ENCODE data around the gene USP11.
A peak's percentile ranks its signal among the peaks of the same experiment; 100 is the strongest.

The USP11 gene

GRCh38 chrX:47189906-47190305 is 42.9 kb upstream of the USP11 start:
- Histone ChIP-seq H3K9me3 (ENCODE audit: severe bottlenecking) (no peaks in the 10 kb centered on the region), H3K4me1 (ENCODE audit: insufficient read depth, poor library complexity, severe bottlenecking) (peaks cover 4% of the 10 kb centered on the region), H3K4me3 (ENCODE audit: severe bottlenecking) (no peak overlapping the region), H3K27me3 (ENCODE audit: insufficient read depth, poor library complexity, severe bottlenecking) (no peaks in the 10 kb centered on the region), H3K27ac (ENCODE audit: poor library complexity, severe bottlenecking) (no peak overlapping the region), H3K36me3 (ENCODE audit: low read depth) (peaks cover 3% of the 10 kb centered on the region; the same call in 1 of the 2 replicates)
- ATAC-seq (ENCODE audit: low read depth) (no peak), DNase-seq (ENCODE audit: low spot score) (no peak)
- no peak for TF ChIP-seq CTCF (IDR thresholded peaks at IDR 0.05; ENCODE audit: poor library complexity, severe bottlenecking)

- no peaks in the 10 kb centered on the region for H3K9me3 ChIP-seq (ENCODE audit: severe bottlenecking)
- peak; percentile 90 for DNase-seq (ENCODE audit: low spot score)
- peak overlapping the region; percentile 58 for H3K27ac ChIP-seq (ENCODE audit: poor library complexity, severe bottlenecking)
- H3K36me3 ChIP-seq (ENCODE audit: low read depth), result peaks cover 10% of the 10 kb centered on the region
- H3K4me3 ChIP-seq (ENCODE audit: severe bottlenecking), result peak overlapping the region; percentile 53
- H3K27me3 ChIP-seq (ENCODE audit: insufficient read depth, poor library complexity, severe bottlenecking), result no peaks in the 10 kb centered on the region
- peaks cover 9% of the 10 kb centered on the region for H3K4me1 ChIP-seq (ENCODE audit: insufficient read depth, poor library complexity, severe bottlenecking)
- TF ChIP-seq CTCF (IDR thresholded peaks at IDR 0.05; ENCODE audit: poor library complexity, severe bottlenecking), result no peak
- peak; percentile 81 for ATAC-seq (ENCODE audit: low read depth)
These were observed 42.2 kb upstream of the USP11 start for GRCh38 chrX:47190445-47191269.

- Histone ChIP-seq H3K4me1 (ENCODE audit: insufficient read depth, poor library complexity, severe bottlenecking) (peaks cover 9% of the 10 kb centered on the region), H3K9me3 (ENCODE audit: severe bottlenecking) (no peaks in the 10 kb centered on the region), H3K4me3 (ENCODE audit: severe bottlenecking) (peak overlapping the region; percentile 53), H3K36me3 (ENCODE audit: low read depth) (peaks cover 17% of the 10 kb centered on the region), H3K27ac (ENCODE audit: poor library complexity, severe bottlenecking) (peak overlapping the region; percentile 58), H3K27me3 (ENCODE audit: insufficient read depth, poor library complexity, severe bottlenecking) (no peaks in the 10 kb centered on the region)
- TF ChIP-seq CTCF (IDR thresholded peaks at IDR 0.05; ENCODE audit: poor library complexity, severe bottlenecking), result no peak
- DNase-seq (ENCODE audit: low spot score) (no peak), ATAC-seq (ENCODE audit: low read depth) (peak; percentile 39)
These were observed 41.5 kb upstream of the USP11 start for GRCh38 chrX:47191331-47191730.

- no peak for ATAC-seq (ENCODE audit: low read depth)
- Histone ChIP-seq H3K27ac (ENCODE audit: poor library complexity, severe bottlenecking) (peak overlapping the region; percentile 58), H3K36me3 (ENCODE audit: low read depth) (peaks cover 23% of the 10 kb centered on the region), H3K9me3 (ENCODE audit: severe bottlenecking) (no peaks in the 10 kb centered on the region), H3K27me3 (ENCODE audit: insufficient read depth, poor library complexity, severe bottlenecking) (no peaks in the 10 kb centered on the region), H3K4me1 (ENCODE audit: insufficient read depth, poor library complexity, severe bottlenecking) (peaks cover 9% of the 10 kb centered on the region), H3K4me3 (ENCODE audit: severe bottlenecking) (peak overlapping the region; percentile 53)
- TF ChIP-seq CTCF (IDR thresholded peaks at IDR 0.05; ENCODE audit: poor library complexity, severe bottlenecking), result no peak
- DNase-seq (ENCODE audit: low spot score), result no peak
These were observed 40.9 kb upstream of the USP11 start for GRCh38 chrX:47191806-47192401.
